ENCODE measurements around the gene ATP6AP1. TPM values are rescaled to one million over a fixed set of nuclear protein-coding genes. Genes with fewer than 3 reads are reported as not detected.

ATP6AP1 gene
- polyA plus RNA-seq, 4 donors: 34.0 to 157 (median 57.4) TPM

GRCh38 chrX:154436983-154437752, 8.7 kb downstream of the ATP6AP1 start, which contains the start of gene GDI1:
TSS of gene GDI1 (plus strand) at chrX:154437154. CDS start at chrX:154437255, 101 bp downstream.
- Histone ChIP-seq H3K9me3 (ENCODE audit: control insufficient read depth in 2 of 2, insufficient read depth in 1 of 2, low read depth in 1 of 2, low read length in 1 of 2) (no peaks in the 10 kb centered on the region), H3K27me3 (ENCODE audit: control insufficient read depth in 3 of 3, insufficient read depth in 3 of 3, low read length in 3 of 3) (no peaks in the 10 kb centered on the region), H3K4me1 (ENCODE audit: control insufficient read depth in 3 of 3, insufficient read depth in 2 of 3, low read depth in 1 of 3, low read length in 2 of 3) (peaks cover 0 to 8% (median 0%) of the 10 kb centered on the region in 3 donors), H3K36me3 (ENCODE audit: control insufficient read depth in 3 of 3, insufficient read depth in 2 of 3, low read depth in 1 of 3, low read length in 3 of 3) (peaks cover 0 to 78% (median 4%) of the 10 kb centered on the region in 3 donors), H3K27ac (ENCODE audit: low read depth in 1 of 3, low read length in 2 of 3) (peak within 1 kb of the TSS; percentile 51 to 86 (median 74)), H3K4me3 (ENCODE audit: low read depth in 1 of 3, low read length in 3 of 3) (peak within 1 kb of the TSS; percentile 61 to 73 (median 65))
- FAIRE-seq: no peak
- peak; percentile 22 to 76 for DNase-seq
- WGBS, 3 donors: 0 to 43% (median 12%) methylated on average over 16 to 93 of the region's 93 CpGs

- H3K36me3 ChIP-seq (ENCODE audit: control insufficient read depth in 3 of 3, insufficient read depth in 2 of 3, low read depth in 1 of 3, low read length in 3 of 3): peaks cover 0 to 77% (median 4%) of the 10 kb centered on the region in 3 donors
- H3K4me3 ChIP-seq (ENCODE audit: low read depth in 1 of 3, low read length in 3 of 3): peak overlapping the region; percentile 61 to 73 (median 65)
- H3K27me3 ChIP-seq (ENCODE audit: control insufficient read depth in 3 of 3, insufficient read depth in 3 of 3, low read length in 3 of 3): no peaks in the 10 kb centered on the region
- 53 to 80% (median 69%) methylated on average over 17 to 28 of the region's 28 CpGs for WGBS, 3 donors
- peaks cover 0 to 8% (median 0%) of the 10 kb centered on the region in 3 donors for H3K4me1 ChIP-seq (ENCODE audit: control insufficient read depth in 3 of 3, insufficient read depth in 2 of 3, low read depth in 1 of 3, low read length in 2 of 3)
- no peaks in the 10 kb centered on the region for H3K9me3 ChIP-seq (ENCODE audit: control insufficient read depth in 2 of 2, insufficient read depth in 1 of 2, low read depth in 1 of 2, low read length in 1 of 2)
- FAIRE-seq: no peak
- no peak overlapping the region for H3K27ac ChIP-seq (ENCODE audit: low read depth in 1 of 3, low read length in 2 of 3)
- DNase-seq: no peak
Observed at GRCh38 chrX:154437971-154438893, 9.8 kb downstream of the ATP6AP1 start.

GRCh38 chrX:154439841-154440240, 11.4 kb downstream of the ATP6AP1 start:
- H3K27me3 ChIP-seq (ENCODE audit: control insufficient read depth in 3 of 3, insufficient read depth in 3 of 3, low read length in 3 of 3): no peaks in the 10 kb centered on the region
- FAIRE-seq (no peak), DNase-seq (no peak)
- no peak overlapping the region for H3K27ac ChIP-seq (ENCODE audit: low read depth in 1 of 3, low read length in 2 of 3)
- peaks cover 0 to 16% (median 0%) of the 10 kb centered on the region in 3 donors for H3K4me1 ChIP-seq (ENCODE audit: control insufficient read depth in 3 of 3, insufficient read depth in 2 of 3, low read depth in 1 of 3, low read length in 2 of 3)
- peaks cover 0 to 61% (median 4%) of the 10 kb centered on the region in 3 donors for H3K36me3 ChIP-seq (ENCODE audit: control insufficient read depth in 3 of 3, insufficient read depth in 2 of 3, low read depth in 1 of 3, low read length in 3 of 3)
- WGBS, 3 donors: 90 to 92% (median 91%) methylated on average over 17 to 18 of the region's 18 CpGs
- H3K9me3 ChIP-seq (ENCODE audit: control insufficient read depth in 2 of 2, insufficient read depth in 1 of 2, low read depth in 1 of 2, low read length in 1 of 2): no peaks in the 10 kb centered on the region
- H3K4me3 ChIP-seq (ENCODE audit: low read depth in 1 of 3, low read length in 3 of 3): no peak overlapping the region

GRCh38 chrX:154440623-154441357, 12.3 kb downstream of the ATP6AP1 start:
- DNase-seq (no peak), FAIRE-seq (no peak)
- Histone ChIP-seq H3K27me3 (ENCODE audit: control insufficient read depth in 3 of 3, insufficient read depth in 3 of 3, low read length in 3 of 3) (no peaks in the 10 kb centered on the region), H3K4me3 (ENCODE audit: low read depth in 1 of 3, low read length in 3 of 3) (no peak overlapping the region), H3K9me3 (ENCODE audit: control insufficient read depth in 2 of 2, insufficient read depth in 1 of 2, low read depth in 1 of 2, low read length in 1 of 2) (no peaks in the 10 kb centered on the region), H3K27ac (ENCODE audit: low read depth in 1 of 3, low read length in 2 of 3) (no peak overlapping the region), H3K36me3 (ENCODE audit: control insufficient read depth in 3 of 3, insufficient read depth in 2 of 3, low read depth in 1 of 3, low read length in 3 of 3) (peaks cover 0 to 55% (median 4%) of the 10 kb centered on the region in 3 donors), H3K4me1 (ENCODE audit: control insufficient read depth in 3 of 3, insufficient read depth in 2 of 3, low read depth in 1 of 3, low read length in 2 of 3) (peaks cover 0 to 22% (median 0%) of the 10 kb centered on the region in 3 donors)
- WGBS, 3 donors: 85 to 92% (median 87%) methylated on average over 13 to 17 of the region's 17 CpGs

GRCh38 chrX:154441564-154441963, 13.1 kb downstream of the ATP6AP1 start:
- FAIRE-seq (no peak), DNase-seq (no peak)
- H3K9me3 ChIP-seq (ENCODE audit: control insufficient read depth in 2 of 2, insufficient read depth in 1 of 2, low read depth in 1 of 2, low read length in 1 of 2): no peaks in the 10 kb centered on the region
- H3K4me3 ChIP-seq (ENCODE audit: low read depth in 1 of 3, low read length in 3 of 3): no peak overlapping the region
- H3K4me1 ChIP-seq (ENCODE audit: control insufficient read depth in 3 of 3, insufficient read depth in 2 of 3, low read depth in 1 of 3, low read length in 2 of 3): peaks cover 0 to 22% (median 0%) of the 10 kb centered on the region in 3 donors
- H3K27ac ChIP-seq (ENCODE audit: low read depth in 1 of 3, low read length in 2 of 3): no peak overlapping the region
- WGBS, 3 donors: 84 to 94% (median 86%) methylated on average over 10 to 11 of the region's 11 CpGs
- no peaks in the 10 kb centered on the region for H3K27me3 ChIP-seq (ENCODE audit: control insufficient read depth in 3 of 3, insufficient read depth in 3 of 3, low read length in 3 of 3)
- H3K36me3 ChIP-seq (ENCODE audit: control insufficient read depth in 3 of 3, insufficient read depth in 2 of 3, low read depth in 1 of 3, low read length in 3 of 3): peaks cover 0 to 61% (median 4%) of the 10 kb centered on the region in 3 donors

GRCh38 chrX:154441984-154442707, 13.7 kb downstream of the ATP6AP1 start:
- Histone ChIP-seq H3K27me3 (ENCODE audit: control insufficient read depth in 3 of 3, insufficient read depth in 3 of 3, low read length in 3 of 3) (no peaks in the 10 kb centered on the region), H3K9me3 (ENCODE audit: control insufficient read depth in 2 of 2, insufficient read depth in 1 of 2, low read depth in 1 of 2, low read length in 1 of 2) (no peaks in the 10 kb centered on the region), H3K4me1 (ENCODE audit: control insufficient read depth in 3 of 3, insufficient read depth in 2 of 3, low read depth in 1 of 3, low read length in 2 of 3) (peaks cover 0 to 22% (median 0%) of the 10 kb centered on the region in 3 donors), H3K27ac (ENCODE audit: low read depth in 1 of 3, low read length in 2 of 3) (no peak overlapping the region), H3K4me3 (ENCODE audit: low read depth in 1 of 3, low read length in 3 of 3) (no peak overlapping the region), H3K36me3 (ENCODE audit: control insufficient read depth in 3 of 3, insufficient read depth in 2 of 3, low read depth in 1 of 3, low read length in 3 of 3) (peaks cover 0 to 65% (median 4%) of the 10 kb centered on the region in 3 donors)
- DNase-seq (peak in 1 of 2 donors; percentile 27), FAIRE-seq (no peak)
- 60 to 79% (median 68%) methylated on average over 17 to 21 of the region's 21 CpGs for WGBS, 3 donors

- H3K4me3 ChIP-seq (ENCODE audit: low read depth in 1 of 3, low read length in 3 of 3): peak overlapping the region in 2 of 3 donors; percentile 37 to 63
- peaks cover 0 to 15% (median 0%) of the 10 kb centered on the region in 3 donors for H3K4me1 ChIP-seq (ENCODE audit: control insufficient read depth in 3 of 3, insufficient read depth in 2 of 3, low read depth in 1 of 3, low read length in 2 of 3)
- DNase-seq: peak in 1 of 2 donors; percentile 5
- peaks cover 0 to 71% (median 4%) of the 10 kb centered on the region in 3 donors for H3K36me3 ChIP-seq (ENCODE audit: control insufficient read depth in 3 of 3, insufficient read depth in 2 of 3, low read depth in 1 of 3, low read length in 3 of 3)
- no peaks in the 10 kb centered on the region for H3K9me3 ChIP-seq (ENCODE audit: control insufficient read depth in 2 of 2, insufficient read depth in 1 of 2, low read depth in 1 of 2, low read length in 1 of 2)
- H3K27me3 ChIP-seq (ENCODE audit: control insufficient read depth in 3 of 3, insufficient read depth in 3 of 3, low read length in 3 of 3): no peaks in the 10 kb centered on the region
- FAIRE-seq: no peak
- H3K27ac ChIP-seq (ENCODE audit: low read depth in 1 of 3, low read length in 2 of 3): peak overlapping the region; percentile 47 to 78 (median 74)
- 15 to 39% (median 37%) methylated on average over 4 to 10 of the region's 10 CpGs for WGBS, 3 donors
Observed at GRCh38 chrX:154443479-154443910, 15.0 kb downstream of the ATP6AP1 start.

Data from small intestine (tissue), 7 donors.